Sciatic nerve (tissue), 2 donors: Measurements from ENCODE around the gene ATP9B. TPM values are rescaled to one million over a fixed set of nuclear protein-coding genes. Genes with fewer than 3 reads are reported as not detected.
"Not testable (repeated sequence)": the region's sequence is repeated elsewhere in the genome, so short reads cannot be mapped to it uniquely, and the experiment has no call there.

ENCODE experiments used
- ATAC-seq: fragments of 200-7000 bp; cut with Tn5 transposase; one replicate; pipeline ENCODE4 v1.9.1; 2020; ENCODE audit warnings: mild to moderate bottlenecking, moderate library complexity
- DNase-seq: peaks from one replicate; pipeline ENCODE4 v3.0.0-alpha.2; 2020; ENCODE audit warnings: low spot score
- intact Hi-C: fragments of 100-400 bp; cut with DNase I; formaldehyde crosslinking; loops from one replicate; pipeline ENCODE4 v1.14.2; 2022
- total RNA-seq: library from RNA; stranded (reverse); fragmentation: NEBNext Ultra II Directional; extraction: Animal tissue kit (Norgen Biotek cat#: 25700); gene quantifications from one replicate; pipeline ENCODE4 v1.2.1, GENCODE V29; 2021
- donor health status: DM: no; HTN: no; CAD: no.
- donor health status: DM: no; HTN: no; CAD: no.

Gene ATP9B
- total RNA-seq, 1 donor from 2014 or later: 67.4 TPM

DNA sequence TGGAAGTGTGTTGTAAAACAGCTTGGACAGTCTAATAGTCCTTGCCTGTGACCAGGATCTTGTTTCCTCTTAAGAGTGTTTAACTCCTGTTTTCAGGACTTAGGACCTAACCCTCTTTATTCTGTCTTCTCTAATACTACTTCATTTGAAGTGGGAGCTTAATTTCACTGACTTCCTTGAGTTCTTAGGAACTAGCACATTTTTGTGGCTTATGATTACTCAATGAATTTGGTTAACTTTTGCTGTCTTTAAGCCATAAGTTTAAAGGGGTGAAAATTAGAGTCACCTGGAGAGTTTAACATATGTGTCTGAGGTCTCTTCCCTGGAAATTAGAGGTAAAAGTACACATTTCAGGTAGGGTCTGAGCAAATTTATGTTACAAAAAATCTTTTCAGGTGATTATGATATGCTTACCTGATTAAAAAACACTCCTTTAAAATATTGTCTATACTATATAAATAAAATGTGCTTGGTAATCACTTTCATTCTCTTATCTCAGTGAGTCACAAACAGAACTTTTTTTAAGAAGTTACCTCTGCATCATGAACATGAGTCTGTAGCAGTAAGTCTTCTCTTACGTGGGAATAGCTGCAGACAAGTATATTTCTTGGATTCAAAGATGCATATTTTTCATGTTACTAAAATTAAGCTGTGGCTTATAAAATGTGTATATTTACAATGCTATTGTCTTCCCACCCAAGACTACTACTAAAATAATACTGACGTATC is 52.7 kb downstream of the ATP9B start:
- intact Hi-C loops: no loop called here
- no peak for DNase-seq
- no peak for ATAC-seq

DNA sequence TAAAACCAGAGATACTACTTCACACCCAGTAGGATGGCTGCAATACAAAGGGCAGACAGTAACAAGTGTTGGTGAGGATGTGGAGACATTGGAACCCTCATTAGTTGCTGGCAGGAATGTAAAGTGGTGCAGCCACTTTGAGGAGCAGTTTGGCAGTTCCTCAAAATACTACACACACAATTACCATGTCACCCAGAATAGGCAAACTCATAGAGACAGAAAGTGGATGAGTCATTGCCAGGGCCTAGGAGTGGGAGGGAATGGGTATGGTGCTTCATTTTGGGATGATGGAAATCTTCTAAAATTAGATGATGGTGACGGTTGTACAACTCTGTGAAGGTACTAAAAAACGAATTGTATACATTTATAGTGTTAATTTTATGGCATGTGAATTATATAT is 54.8 kb downstream of the ATP9B start:
- intact Hi-C loops: no loop called here
- ATAC-seq (no peak), DNase-seq (no peak)

DNA sequence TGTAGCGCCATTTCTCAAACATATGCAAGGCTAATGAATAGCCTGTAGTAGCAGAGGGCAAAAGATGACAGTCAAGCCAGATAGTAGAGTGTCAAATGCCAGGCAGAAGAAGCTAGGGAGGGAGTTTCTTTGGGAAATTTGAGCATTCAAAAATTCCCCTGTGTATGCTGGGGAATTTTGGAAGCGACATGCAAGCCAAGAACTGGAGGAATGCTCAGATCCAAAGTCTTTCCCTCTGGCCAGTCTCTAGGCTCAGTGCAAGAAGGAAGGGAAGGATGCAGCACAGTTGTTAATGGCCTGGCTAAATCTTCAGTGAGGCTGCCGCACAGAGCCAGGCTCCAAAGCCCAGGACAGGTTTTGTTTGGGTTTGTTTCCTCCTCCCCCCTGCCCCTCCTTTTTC is 59.9 kb downstream of the ATP9B start:
- intact Hi-C loops: no loop called here
- DNase-seq (no peak), ATAC-seq (peak; percentile 30)

DNA sequence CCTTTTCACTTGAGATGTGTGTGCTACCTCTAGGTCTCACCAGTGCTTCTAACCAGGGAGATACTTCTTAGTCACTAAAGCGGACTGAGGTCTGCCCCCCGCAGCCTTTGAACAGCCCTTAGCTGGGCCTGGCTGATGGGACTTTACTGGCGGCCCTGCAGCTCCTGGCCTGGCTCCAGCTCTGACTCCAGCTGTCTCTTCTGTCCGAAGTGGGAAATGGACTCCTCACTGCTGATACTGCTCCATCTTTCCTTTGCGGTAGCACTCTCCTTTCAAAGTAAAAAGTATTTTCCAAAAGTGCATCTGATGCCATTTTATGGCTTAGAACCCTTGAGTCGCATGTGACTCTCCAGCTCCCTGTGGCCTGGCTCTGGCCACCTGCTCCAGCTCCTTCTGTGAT is 64.5 kb downstream of the ATP9B start:
- DNase-seq (no peak), ATAC-seq (no peak)
- intact Hi-C loops: no loop called here

DNA sequence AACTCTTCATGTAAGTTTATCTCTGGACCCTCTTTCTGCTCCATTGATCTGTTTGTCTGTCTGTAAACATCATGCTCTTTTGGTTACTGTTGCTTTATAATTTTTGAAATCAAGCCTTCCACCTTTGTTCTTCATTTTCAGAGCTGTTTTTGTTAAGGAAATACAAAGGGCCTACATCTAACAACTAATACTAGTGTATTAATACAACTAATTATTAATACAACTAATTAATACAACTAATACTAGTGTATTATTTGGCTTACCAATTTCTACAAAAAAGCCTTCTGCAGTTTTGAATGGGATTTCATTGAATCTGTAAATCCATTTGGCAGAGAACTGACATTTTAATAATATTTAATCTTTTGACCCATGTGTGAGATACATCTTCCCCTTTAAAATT is 66.7 kb downstream of the ATP9B start:
- no peak for DNase-seq
- ATAC-seq: no peak

DNA sequence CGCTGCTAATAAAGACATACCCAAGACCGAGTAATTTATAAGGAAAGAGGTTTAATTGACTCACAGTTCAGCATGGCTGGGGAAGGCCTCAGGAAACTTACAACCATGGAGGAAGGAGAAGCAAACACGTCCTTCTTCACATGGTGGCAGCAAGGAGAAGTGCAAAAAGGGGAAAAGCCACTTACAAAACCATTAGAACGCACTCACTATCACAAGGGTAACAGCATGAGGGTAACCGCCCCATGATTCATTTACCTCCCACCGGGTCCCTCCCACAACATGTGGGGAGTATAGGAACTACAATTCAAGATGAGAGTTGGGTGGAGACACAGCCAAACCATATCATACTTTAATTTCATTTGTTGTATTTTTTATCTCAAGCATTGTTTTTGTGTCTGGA is 67.5 kb downstream of the ATP9B start:
- intact Hi-C loops: loop anchor here (5.0 kb wide), 1 partner anchor 209 kb away; no protein-coding TSS in a partner anchor
- DNase-seq (no peak), ATAC-seq (no peak)

More for the DNA sequence above, 66.7 kb downstream of the ATP9B start:
- intact Hi-C loops: loop anchor here (5.0 kb wide), 1 partner anchor 209 kb away; no protein-coding TSS in a partner anchor

DNA sequence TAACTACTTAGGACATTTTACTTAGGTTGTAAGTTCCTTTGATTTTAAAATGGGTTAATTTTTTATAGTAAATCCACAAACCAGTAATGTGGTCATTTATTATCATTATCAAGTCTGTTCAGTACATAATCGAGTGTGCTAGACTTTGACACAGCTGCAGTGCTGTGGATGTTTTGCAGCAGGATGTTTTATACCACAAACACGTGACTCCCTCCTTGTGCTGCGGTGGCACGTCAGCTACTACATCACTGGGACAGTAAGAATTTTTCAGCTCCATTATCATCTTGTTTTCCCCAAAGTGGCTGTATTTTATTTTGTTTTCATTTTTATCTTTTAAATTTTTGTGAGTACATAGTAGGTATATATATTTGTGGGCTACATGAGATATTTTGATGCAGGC is 70.0 kb downstream of the ATP9B start:
- no peak for ATAC-seq
- intact Hi-C loops: loop anchor here (5.0 kb wide), 1 partner anchor 212 kb away; no protein-coding TSS in a partner anchor
- DNase-seq: no peak

DNA sequence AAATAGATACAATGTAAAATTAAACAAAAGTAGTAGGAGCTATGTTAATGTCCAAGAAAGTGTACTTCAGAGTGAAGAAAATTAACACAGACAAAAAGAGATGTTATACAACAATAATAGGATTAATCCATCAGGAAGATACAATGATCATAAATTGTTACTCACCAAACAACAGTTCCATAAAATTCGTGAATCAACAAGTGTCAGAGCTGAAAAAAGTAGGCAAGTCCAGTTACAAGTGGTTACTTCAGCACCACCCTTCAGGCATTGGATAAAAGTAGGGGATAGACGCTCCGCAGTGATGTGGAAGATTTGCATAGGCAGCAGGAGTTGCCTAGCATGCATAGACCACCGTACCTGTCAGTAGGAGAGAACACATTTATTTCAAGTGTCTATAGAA is 77.8 kb downstream of the ATP9B start:
- ATAC-seq: no peak
- intact Hi-C loops: no loop called here
- no peak for DNase-seq

DNA sequence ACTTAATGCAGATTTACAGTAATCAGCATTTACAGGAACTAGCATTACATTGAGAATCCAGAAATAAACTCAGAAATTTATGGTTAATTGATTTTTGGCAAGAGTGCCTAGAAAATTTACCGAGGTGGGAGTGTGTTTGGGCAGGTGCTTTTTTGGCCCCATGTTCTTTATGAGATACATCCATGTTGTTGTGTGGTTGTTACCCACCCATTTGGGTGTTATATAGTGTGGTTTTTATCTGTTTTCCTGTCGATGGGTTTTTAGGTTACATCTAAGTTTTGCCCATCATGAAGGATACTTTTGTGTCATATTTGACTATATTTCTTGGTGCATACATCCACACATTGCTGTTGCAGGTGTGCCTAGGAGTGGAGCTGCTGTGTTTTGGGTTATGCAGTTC is 82.0 kb downstream of the ATP9B start:
- intact Hi-C loops: no loop called here
- DNase-seq: no peak
- no peak for ATAC-seq

DNA sequence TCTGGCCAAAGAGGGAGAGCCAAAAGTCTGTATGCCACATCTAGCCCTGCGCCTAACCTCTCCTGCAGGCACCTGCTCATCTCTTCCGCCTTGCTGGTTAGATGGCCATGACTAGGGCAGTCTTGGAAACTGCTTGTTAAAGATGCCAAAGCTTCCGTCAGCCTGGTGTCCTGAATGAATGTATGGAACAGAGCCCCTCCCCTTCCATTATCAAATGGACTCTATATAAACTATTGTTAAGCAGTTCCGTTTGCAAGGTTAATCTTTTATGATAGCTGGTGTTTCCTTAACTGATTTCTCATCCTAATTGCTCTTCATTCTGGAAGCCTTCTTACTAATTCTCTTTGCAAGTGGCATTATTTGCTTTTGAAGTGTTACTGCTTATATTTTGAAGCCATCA is 87.1 kb downstream of the ATP9B start:
- intact Hi-C loops: no loop called here
- no peak for DNase-seq
- ATAC-seq: no peak

DNA sequence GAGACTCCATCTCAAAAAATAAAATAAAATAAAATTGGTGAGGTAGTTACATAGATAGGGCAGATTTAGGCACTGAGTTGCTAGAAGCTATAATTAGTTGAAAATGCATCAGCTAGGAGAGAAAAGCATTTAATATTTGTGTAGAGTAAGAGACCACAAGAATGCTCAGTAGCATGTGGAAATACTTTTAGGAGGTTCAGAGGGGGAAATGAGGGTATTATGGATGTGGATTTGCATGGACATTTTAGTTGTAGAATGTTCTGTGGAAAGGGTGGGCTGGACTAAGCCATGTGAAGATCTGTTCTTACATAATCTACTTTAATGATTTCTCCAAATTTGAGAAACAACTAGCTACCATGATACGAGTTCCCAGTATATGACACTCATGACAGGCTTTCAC is 95.5 kb downstream of the ATP9B start:
- intact Hi-C loops: no loop called here
- DNase-seq: no peak
- no peak for ATAC-seq

DNA sequence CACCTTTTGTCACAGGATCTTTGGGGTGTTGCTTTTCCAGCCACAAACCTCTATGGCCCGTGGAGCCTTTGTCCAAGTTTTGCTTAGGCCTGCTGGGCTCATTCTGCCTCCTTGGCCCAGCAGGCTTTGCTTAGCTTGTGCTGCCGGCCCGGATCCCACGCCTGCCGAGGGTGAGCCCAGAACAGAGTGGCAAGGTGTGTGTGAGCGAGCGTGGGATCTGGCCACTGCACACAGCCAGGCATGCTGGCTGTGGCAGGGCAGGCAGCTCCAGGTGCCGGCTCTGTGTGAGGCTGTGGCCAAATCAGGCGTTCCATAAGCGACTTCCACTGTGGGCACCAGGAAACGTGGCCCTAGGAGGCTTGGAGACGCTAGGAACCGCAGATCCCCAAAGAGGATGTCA is 97.5 kb downstream of the ATP9B start:
- DNase-seq (no peak), ATAC-seq (no peak)
- intact Hi-C loops: no loop called here

DNA sequence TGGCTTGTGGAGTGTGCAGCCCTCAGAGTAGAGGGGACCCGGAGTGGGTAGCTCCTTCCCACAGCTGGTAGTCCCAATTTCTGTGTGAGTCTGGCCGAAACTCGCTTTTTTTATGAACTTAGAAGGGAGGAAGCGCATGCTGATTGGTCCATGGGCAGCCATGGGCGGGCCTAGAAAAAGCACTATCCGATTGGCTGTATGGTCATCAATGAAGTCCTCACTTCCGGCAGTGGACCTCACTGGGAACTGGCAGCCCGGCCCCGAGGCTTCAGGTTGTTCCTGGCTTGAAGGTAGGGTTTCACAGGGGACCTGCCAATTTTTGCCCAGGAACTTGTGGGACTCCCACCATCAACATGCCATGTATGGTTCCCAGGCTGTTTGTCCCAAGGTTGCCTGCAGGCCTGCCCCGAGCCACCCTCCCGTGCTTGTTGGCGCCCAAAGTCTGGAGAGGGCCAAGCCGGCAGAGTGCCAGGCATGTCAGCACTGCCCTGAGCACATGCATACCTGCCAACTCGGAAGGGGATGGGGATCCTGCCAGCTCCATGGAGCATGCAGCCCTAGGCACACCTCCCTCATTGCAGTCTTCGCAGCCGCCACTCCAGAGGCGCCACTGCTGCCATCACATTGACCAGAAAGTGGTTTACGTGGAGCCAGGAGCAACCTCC is 98.5 kb downstream of the ATP9B start:
- DNase-seq: no peak
- intact Hi-C loops: no loop called here
- ATAC-seq: no peak

DNA sequence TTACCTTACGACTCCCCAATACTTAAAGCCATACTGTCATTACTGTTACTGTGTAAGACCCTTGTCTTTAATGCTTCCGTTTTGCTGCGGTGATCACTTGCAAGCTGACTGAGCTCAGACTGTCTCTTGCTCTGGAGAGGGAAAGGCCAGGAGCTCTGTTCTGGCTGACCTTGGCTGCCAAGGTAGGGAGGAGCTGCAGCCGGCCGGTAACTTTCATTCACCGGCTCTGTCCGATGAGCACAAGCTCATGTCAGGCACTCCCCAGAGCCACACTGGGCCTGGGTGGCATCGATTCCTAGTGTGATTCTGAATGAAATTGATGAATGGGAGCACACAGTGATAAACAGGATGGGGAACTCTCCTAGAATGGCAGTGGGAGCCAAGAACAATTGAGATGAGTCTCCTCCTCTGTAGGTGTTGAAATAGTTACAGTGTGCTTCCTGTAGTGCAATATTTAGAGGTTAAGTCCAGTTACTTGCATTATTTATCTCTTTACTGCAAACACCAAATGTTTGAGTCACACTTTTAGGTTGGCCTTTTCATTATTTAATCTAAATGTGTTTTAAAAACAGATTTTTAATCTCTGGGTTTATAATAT is 100.9 kb downstream of the ATP9B start:
- intact Hi-C loops: no loop called here
- no peak for ATAC-seq
- DNase-seq: no peak

DNA sequence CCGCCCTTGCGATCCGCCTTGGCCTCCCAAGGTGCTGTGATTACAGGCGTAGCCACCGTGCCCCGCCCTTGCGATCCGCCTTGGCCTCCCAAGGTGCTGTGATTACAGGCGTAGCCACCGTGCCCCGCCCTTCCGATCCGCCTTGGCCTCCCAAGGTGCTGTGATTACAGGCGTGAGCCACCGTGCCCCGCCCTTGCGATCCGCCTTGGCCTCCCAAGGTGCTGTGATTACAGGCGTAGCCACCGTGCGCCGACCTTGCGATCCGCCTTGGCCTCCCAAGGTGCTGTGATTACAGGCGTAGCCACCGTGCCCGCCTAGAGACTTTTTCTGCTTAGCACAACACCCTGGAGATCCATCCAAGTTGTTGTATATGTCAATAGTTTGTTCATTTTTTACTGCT is 103.1 kb downstream of the ATP9B start:
- intact Hi-C loops, DNase-seq, ATAC-seq: not testable (repeated sequence)

DNA sequence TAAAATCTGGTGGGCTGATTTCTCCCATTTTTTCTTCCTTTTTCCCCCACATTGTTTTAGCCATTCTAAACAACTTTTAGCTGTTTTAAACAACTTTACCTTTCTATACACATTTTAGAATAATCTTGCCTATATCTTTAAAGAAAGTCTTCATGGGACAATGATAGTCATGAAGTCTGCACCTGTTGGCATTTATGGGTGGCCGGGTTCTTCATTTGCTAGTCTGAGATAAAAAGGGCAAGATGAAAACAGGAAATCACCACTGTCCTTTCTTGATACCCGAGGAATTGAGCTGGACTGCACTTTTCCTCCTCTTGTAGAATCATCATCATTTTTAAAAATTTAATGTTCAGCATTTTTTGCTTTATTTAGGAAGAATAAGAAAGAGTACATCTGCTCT is 104.5 kb downstream of the ATP9B start:
- no peak for ATAC-seq
- intact Hi-C loops: no loop called here
- no peak for DNase-seq

DNA sequence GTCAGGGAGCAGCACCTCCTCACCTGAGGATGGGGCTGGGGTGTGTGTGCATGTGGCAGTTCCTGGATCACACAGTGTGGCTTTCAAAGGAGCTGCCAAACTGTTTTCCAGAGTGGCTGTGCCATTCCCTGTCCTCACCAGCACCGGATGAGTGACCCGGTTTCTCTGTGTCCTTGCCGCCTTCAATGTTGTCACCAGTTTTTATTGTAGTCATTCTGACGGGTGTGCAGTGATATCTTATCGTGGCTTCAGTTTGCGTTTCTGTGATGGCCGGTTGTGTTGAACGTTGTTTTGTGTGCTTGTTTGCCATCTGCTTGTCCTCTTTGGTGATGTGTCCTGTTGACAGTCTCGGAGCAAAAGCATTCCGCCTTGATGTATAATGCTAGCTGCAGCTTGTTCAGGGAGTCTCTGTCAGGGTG is 108.9 kb downstream of the ATP9B start:
- DNase-seq (no peak), ATAC-seq (no peak)
- intact Hi-C loops: no loop called here

DNA sequence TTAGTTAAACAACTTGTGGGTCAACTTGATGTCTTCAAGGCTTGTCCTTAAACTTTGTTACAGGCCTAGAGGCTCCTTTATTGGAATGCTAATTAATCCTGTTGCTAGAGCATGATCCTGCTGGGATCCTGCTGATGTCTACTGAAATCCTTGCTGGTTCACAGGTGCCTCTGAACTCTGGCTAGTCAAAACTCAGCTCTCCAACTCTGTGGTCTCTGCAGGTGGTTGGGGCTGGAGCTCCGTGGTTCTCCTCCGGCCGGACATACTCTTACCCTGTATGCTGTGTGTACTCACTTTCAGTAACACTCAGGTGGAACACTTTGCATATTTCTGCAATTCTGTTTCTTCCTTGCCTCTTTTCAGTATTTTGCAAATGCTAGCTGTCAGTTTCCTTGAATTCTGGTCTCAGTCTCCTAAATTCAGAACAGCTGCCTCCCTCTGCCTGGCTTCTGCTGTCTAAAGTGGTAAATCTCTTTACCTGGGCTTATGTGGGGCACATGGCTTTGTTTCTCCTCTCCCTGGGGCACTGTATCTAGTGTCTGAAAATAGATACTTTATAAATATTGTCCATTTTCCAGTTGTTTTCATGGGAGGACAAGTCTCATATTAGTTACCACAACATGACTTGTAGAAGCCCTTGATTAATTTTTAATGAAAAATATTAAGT is 113.0 kb downstream of the ATP9B start:
- ATAC-seq (no peak), DNase-seq (no peak)
- intact Hi-C loops: no loop called here

DNA sequence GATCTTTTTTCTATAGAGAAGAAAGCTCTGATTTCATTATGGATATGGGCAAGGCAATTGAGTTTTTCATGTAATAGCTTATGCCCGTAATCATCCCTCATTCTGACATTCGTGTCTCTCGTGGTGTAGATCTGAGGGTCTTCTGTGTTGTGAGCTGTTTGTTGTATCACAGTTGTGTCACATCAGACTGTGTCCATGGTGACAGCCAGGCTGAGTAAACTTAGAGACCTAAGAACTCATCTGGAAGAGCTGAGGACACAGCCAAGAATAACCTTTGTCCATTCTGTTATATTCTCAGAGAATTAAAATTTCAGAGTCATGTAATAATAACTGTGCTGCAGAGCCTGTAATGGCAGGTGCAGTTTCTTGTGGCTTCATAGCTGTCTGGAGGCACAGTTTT is 116.5 kb downstream of the ATP9B start:
- no peak for ATAC-seq
- intact Hi-C loops: no loop called here
- DNase-seq: no peak

DNA sequence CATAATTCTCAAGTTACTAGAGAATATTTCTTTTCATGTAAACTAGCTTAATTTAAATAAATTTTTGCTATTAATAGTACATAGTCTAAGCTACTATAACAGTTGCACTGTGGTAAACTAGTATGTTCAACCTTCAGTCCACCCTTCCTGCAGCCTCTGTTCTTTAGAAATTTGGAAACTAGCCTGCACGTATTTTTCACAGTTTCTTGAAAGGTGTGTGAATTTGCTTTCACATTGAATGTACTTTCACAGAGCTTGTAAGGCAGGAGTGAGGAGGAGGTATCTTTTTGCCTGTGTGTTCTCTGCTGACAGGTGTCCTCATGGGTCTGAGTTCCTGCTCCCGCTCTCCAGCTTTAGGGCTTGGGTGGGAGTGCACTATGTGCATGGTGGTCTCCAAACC is 117.5 kb downstream of the ATP9B start:
- ATAC-seq (no peak), DNase-seq (no peak)
- intact Hi-C loops: no loop called here
